Smooth muscle cell (in vitro differentiated cells): Measurements from ENCODE around the gene SLC15A4. TPM values are rescaled to one million over a fixed set of nuclear protein-coding genes. Genes with fewer than 3 reads are reported as not detected.

Experiments used
- DNase-seq: peaks from one replicate; lab custom pipeline; 2025; ENCODE audit not compliant: unreplicated experiment; lab: John Stamatoyannopoulos, UW
- H2AFZ ChIP-seq: fragments of 200-600 bp; sonication (generic); 2 replicates; pipeline ENCODE4 v1.6.0; 2016; ENCODE audit warnings: antibody characterized with exemption, low read depth, mild to moderate bottlenecking
- H3F3A ChIP-seq: fragments of 200-600 bp; sonication (generic); 2 replicates; pipeline ENCODE4 v1.6.0; 2017; ENCODE audit warnings: antibody characterized with exemption, low read depth
- H3K27ac ChIP-seq: fragments of 200-600 bp; sonication (generic); 2 replicates; pipeline ENCODE4 v1.5.1; 2016; ENCODE audit warnings: low read depth, mild to moderate bottlenecking
- H3K27me3 ChIP-seq: fragments of 200-600 bp; sonication (generic); 2 replicates; pipeline ENCODE4 v1.6.1; 2016; ENCODE audit warnings: low read depth, mild to moderate bottlenecking
- H3K36me3 ChIP-seq: fragments of 200-600 bp; sonication (generic); 2 replicates; pipeline ENCODE4 v1.5.1; 2016; ENCODE audit warnings: low read depth
- H3K4me1 ChIP-seq: fragments of 200-600 bp; sonication (generic); 2 replicates; pipeline ENCODE4 v1.5.1; 2016; ENCODE audit warnings: low read depth
- H3K4me2 ChIP-seq: fragments of 200-600 bp; sonication (generic); 2 replicates; pipeline ENCODE4 v1.6.0; 2016; ENCODE audit warnings: mild to moderate bottlenecking
- H3K4me3 ChIP-seq: fragments of 200-600 bp; sonication (generic); 2 replicates; pipeline ENCODE4 v1.5.1; 2016; ENCODE audit warnings: mild to moderate bottlenecking
- H3K79me2 ChIP-seq: fragments of 200-600 bp; sonication (generic); 2 replicates; pipeline ENCODE4 v1.6.0; 2016; ENCODE audit warnings: low read depth, mild to moderate bottlenecking
- H3K9ac ChIP-seq: fragments of 200-600 bp; sonication (generic); 2 replicates; pipeline ENCODE4 v1.6.0; 2016; ENCODE audit warnings: low read depth
- H3K9me3 ChIP-seq: fragments of 200-600 bp; sonication (generic); replicated peaks from 2 replicates; pipeline ENCODE4 v1.5.1; 2016; ENCODE audit warnings: low read depth
- H4K20me1 ChIP-seq: fragments of 200-600 bp; sonication (generic); 2 replicates; pipeline ENCODE4 v1.6.0; 2016; ENCODE audit warnings: low read depth
- CTCF ChIP-seq: fragments of 200-600 bp; sonication (generic); IDR thresholded peaks from 2 replicates; pipeline ENCODE4 v1.5.1; 2017; ENCODE audit warnings: borderline replicate concordance, mild to moderate bottlenecking, antibody characterized with exemption; ENCODE audit not compliant: insufficient read depth, poor library complexity, severe bottlenecking
- WGBS: methylation state at CpG from one replicate; pipeline ENCODE4 v1.1.7; 2016; ENCODE audit warnings: low lambda C conversion rate; 5-methylcytosine and 5-hydroxymethylcytosine counted together
- polyA plus RNA-seq: library from polyadenylated mRNA; unstranded; fragments of >200 nt; fragmentation: Nextera tagmentation; extraction: Ambion mirVana; gene quantifications from 2 replicates; pipeline ENCODE4 v1.2.1, GENCODE V29; 2016
- total RNA-seq: library from RNA; depleted of rRNA; stranded (reverse); fragments of >200 nt; gene quantifications from 2 replicates; pipeline ENCODE4 v1.2.3, GENCODE V29; 2014

Gene SLC15A4
- total and polyA plus RNA-seq, 2 experiments from 2014 or later = 35.0 to 37.3 TPM

DNA sequence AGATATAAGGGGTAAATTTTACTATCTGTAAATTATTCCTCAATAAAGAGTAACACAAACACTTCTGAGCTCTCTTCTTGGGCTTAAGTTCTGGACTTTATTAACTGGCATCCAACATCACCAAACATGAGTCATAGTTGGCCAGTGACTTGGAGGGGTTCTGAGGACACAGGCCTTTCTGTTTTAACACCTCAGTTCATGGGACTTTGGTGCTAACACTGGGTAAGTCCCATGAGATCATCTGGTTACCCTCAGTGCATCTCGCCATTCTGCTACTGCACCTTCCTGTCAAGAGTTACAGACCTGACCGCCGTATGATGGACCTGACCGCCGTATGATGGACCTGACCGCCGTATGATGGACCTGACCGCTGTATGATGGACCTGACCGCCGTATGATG lies 9.9 kb downstream of the SLC15A4 start:
- no peak overlapping the region for H3K4me3 ChIP-seq
- H3K4me1 ChIP-seq = peaks cover 15% of the 10 kb centered on the region
- peaks cover 78% of the 10 kb centered on the region for H3K79me2 ChIP-seq
- TF ChIP-seq CTCF = no peak
- no peaks in the 10 kb centered on the region for H3F3A ChIP-seq
- DNase-seq = no peak
- WGBS = 80% methylated on average over 10 of the region's 10 CpGs
- H3K27me3 ChIP-seq = no peaks in the 10 kb centered on the region
- no peak overlapping the region for H2AFZ ChIP-seq
- no peak overlapping the region for H3K9ac ChIP-seq
- no peak overlapping the region for H3K4me2 ChIP-seq
- peaks cover 95% of the 10 kb centered on the region for H4K20me1 ChIP-seq
- H3K27ac ChIP-seq = peak overlapping the region; percentile 10
- H3K36me3 ChIP-seq = peaks cover 4% of the 10 kb centered on the region
- no peaks in the 10 kb centered on the region for H3K9me3 ChIP-seq

DNA sequence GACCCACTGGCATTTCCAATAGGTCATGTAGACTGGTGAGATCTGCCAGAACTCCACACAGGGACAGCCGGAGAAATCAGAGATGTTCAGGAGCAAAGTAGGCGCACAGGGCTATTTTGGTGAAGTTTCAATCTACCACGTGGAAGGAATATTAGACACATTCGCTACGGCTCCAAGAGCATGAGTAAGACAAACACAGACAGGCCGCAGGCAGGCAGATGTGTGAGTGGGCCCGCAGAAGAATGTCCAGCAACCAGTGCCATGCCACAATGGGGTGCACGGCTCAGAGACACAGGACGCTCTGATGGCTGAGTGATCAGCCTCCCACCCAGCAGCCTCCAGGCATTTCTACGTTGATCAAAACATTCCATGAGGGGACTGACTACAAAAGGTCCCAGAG lies 10.4 kb downstream of the SLC15A4 start:
- peaks cover 8% of the 10 kb centered on the region for H3K36me3 ChIP-seq
- H2AFZ ChIP-seq = no peak overlapping the region
- H3K9ac ChIP-seq = no peak overlapping the region
- no peak overlapping the region for H3K4me2 ChIP-seq
- DNase-seq = no peak
- no peaks in the 10 kb centered on the region for H3F3A ChIP-seq
- H3K27ac ChIP-seq = peak overlapping the region; percentile 47
- no peaks in the 10 kb centered on the region for H3K9me3 ChIP-seq
- no peaks in the 10 kb centered on the region for H3K27me3 ChIP-seq
- TF ChIP-seq CTCF = no peak
- H4K20me1 ChIP-seq = peaks cover 95% of the 10 kb centered on the region
- WGBS = 92% methylated on average over 10 of the region's 10 CpGs
- H3K4me3 ChIP-seq = no peak overlapping the region
- H3K79me2 ChIP-seq = peaks cover 74% of the 10 kb centered on the region
- H3K4me1 ChIP-seq = peaks cover 12% of the 10 kb centered on the region

GRCh38 chr12:128811806-128812205 lies 12.0 kb downstream of the SLC15A4 start:
- TF ChIP-seq CTCF = no peak
- H3F3A ChIP-seq = no peaks in the 10 kb centered on the region
- H2AFZ ChIP-seq = no peak overlapping the region
- H3K79me2 ChIP-seq = peaks cover 58% of the 10 kb centered on the region
- no peaks in the 10 kb centered on the region for H3K27me3 ChIP-seq
- no peak overlapping the region for H3K4me2 ChIP-seq
- no peaks in the 10 kb centered on the region for H3K9me3 ChIP-seq
- peaks cover 10% of the 10 kb centered on the region for H3K4me1 ChIP-seq
- no peak overlapping the region for H3K4me3 ChIP-seq
- no peak overlapping the region for H3K27ac ChIP-seq
- peaks cover 91% of the 10 kb centered on the region for H4K20me1 ChIP-seq
- H3K36me3 ChIP-seq = peaks cover 15% of the 10 kb centered on the region
- no peak overlapping the region for H3K9ac ChIP-seq
- no peak for DNase-seq
- WGBS = 92% methylated on average over 9 of the region's 9 CpGs
